NCI-H2227 treated with DMSO at 0.1 percent for 48 hours (cell line): ENCODE results near the gene RPL28.
A peak's percentile ranks its signal among the peaks of the same experiment; 100 is the strongest.

ENCODE experiments used
- DNase-seq: peaks from one replicate; lab custom pipeline; 2025; lab: John Stamatoyannopoulos, UW

Gene RPL28

GRCh38 chr19:55451163-55451964, 65.6 kb downstream of the RPL28 start:
- DNase-seq = no peak

DNA sequence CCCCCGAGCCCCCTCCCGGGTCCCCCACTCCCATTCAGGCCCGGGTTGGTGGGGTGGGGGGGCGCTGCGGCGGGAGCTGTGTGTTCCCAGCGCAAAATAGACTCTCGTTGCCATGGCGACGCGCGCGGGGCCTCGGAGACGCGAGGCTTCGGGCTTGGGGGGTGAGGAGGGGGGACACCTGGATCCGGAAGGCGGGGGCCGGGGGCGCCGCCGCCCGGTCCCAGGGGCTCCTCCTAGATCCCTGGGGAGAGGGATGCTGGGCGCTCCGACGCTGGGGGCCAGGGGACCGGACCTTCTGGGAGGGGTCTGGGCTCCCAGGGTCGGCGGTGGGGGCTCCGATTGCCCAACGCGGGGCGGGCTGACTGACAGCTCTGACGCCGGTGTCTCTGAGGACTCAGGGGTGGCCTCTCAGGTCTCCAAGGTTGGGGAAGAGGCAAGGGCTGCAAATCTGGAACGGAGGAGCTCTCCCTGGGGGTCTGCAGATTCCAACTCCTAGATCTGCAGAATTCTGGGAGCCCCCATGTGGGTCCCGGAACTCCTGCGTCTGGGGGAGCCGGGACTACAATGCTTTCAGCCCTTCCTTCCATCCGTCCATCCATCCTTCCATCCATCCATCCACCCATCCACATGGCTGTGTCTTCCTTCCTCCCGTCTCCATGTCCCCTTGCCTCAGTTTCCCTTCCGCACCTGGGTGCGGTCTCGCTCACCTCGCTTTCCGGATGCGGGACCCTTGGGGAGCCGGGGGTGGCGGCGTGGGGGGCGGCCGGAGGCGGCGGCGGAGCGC, 66.4 kb downstream of the RPL28 start:
- peak; percentile 63 for DNase-seq
